ENCODE measurements around the gene STX5.
"Not testable (repeated sequence)": the region's sequence is repeated elsewhere in the genome, so short reads cannot be mapped to it uniquely, and the experiment has no call there.

Gene STX5

DNA sequence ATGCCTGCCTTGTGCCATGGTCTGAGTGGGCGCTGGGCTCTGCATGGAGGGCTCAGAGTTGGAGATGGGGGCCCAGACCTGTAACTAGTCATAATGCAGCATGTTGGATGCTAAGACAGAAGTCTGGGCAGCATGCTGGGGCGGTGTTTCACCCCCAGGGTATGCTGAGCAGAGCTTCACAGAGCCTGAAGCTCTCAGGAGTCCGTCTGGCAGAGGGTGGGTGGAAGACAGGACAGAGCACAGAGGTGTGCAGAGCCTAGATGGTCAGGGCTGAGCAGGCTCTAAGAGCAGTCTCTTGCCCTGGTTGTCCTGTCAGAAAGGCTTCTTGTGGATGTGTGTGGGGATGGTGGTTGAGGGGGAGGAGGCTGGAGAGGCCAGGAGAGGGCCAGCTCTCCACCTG is 53.4 kb downstream of the STX5 start:
- no peak for DNase-seq

GRCh38 chr11:62777389-62777788 is 54.5 kb downstream of the STX5 start:
- no peak for DNase-seq

GRCh38 chr11:62775646-62776045 is 56.2 kb downstream of the STX5 start:
- no peak for DNase-seq

- DNase-seq, result no peak
Measured at GRCh38 chr11:62774407-62774806, 57.4 kb downstream of the STX5 start.

- peak; percentile 96 for DNase-seq
Measured at GRCh38 chr11:62771144-62772021, 60.5 kb downstream of the STX5 start, which contains the start of gene TAF6L. TSS of gene TAF6L (plus strand) at chr11:62771396. CDS start at chr11:62775784, 4,388 bp downstream.

GRCh38 chr11:62770778-62771143 is 61.1 kb downstream of the STX5 start:
- DNase-seq, result no peak

- DNase-seq, result not testable (repeated sequence)
Measured at GRCh38 chr11:62760867-62761227, 71.0 kb downstream of the STX5 start.

DNA sequence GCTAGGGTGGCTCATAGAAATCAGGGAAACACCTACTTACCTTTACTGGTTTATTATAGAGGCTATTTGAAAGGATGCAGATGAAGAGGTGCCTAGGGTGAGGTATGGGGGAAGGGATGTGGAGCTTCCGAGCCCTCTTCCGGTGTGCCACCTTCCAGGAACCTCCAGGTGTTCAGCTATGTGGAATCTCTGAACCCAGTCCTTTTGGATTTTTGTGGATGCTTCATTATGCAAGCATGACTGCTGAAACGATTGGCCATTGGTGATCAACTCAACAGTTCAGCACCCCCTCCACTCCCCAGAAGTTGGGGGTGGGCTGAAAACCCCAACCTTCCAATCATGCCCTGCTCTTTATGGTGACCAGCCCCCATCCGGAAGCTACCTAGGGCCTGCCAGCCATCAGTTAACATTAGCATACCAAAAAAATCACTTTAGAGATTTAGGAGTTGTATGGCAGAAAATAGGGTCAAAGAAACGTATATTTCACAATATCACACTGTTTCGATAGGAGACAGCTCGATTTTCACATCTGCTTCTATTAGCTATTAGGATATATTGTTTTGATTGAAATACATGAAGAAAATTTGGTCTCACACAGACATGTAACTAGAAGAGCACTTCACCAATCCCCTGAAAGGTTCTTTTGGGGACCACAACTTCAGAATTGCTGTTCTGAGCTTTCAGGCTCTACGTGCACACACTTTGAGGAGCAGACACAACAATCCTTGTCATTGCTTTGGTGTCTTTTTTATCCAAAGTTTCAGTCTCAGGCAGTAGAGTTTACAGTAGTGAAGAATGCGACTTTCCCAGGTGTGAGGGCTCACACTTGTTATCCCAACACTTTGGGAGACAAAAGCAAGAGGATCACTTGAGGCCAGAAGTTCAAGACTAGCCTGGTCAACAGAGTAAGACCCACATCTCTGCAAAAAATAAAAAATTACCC is 73.7 kb downstream of the STX5 start:
- DNase-seq, result no peak

Data from stimulated activated CD4-positive, alpha-beta T cell treated with anti-CD3 and anti-CD28 coated beads, Interleukin-1b, Interleukin-23, amount 100 ng/mL, for 48 hours (primary cell).